ENCODE measurements around the gene LIN9.
"Not testable (repeated sequence)": the region's sequence is repeated elsewhere in the genome, so short reads cannot be mapped to it uniquely, and the experiment has no call there.

DNA sequence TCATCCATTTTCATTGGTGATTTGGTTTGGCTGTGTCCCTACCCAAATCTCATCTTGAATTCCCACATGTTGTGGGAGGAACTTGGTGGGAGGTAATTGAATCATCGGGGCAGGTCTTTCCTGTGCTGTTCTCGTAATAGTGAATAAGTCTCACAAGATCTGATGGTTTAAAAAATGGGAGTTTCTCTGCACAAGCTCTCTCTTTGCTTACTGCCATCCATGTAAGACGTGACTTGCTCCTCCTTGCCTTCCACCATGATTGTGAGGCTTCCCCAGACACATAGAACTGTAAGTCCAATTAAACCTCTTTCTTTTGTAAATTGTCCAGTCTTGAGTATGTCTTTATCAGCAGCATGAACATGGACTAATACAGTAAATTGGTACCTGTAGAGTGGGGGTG lies 31.1 kb upstream of the LIN9 start:
- TF ChIP-seq EZH2phosphoT487 (IDR thresholded peaks at IDR 0.05; ENCODE audit: low read depth): not testable (repeated sequence)
- TF ChIP-seq, protein P1, sequence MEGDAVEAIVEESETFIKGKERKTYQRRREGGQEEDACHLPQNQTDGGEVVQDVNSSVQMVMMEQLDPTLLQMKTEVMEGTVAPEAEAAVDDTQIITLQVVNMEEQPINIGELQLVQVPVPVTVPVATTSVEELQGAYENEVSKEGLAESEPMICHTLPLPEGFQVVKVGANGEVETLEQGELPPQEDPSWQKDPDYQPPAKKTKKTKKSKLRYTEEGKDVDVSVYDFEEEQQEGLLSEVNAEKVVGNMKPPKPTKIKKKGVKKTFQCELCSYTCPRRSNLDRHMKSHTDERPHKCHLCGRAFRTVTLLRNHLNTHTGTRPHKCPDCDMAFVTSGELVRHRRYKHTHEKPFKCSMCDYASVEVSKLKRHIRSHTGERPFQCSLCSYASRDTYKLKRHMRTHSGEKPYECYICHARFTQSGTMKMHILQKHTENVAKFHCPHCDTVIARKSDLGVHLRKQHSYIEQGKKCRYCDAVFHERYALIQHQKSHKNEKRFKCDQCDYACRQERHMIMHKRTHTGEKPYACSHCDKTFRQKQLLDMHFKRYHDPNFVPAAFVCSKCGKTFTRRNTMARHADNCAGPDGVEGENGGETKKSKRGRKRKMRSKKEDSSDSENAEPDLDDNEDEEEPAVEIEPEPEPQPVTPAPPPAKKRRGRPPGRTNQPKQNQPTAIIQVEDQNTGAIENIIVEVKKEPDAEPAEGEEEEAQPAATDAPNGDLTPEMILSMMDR (IDR thresholded peaks at IDR 0.05; ENCODE audit: low read depth, low read length): not testable (repeated sequence)
